Right lobe of liver (tissue), 6 donors: ENCODE results near the gene TMEM270. TPM values are rescaled to one million over a fixed set of nuclear protein-coding genes. Genes with fewer than 3 reads are reported as not detected.
"Not testable (repeated sequence)": the region's sequence is repeated elsewhere in the genome, so short reads cannot be mapped to it uniquely, and the experiment has no call there.

ENCODE experiments used
- ATAC-seq, 4 donors: fragments of 200-7000 bp; cut with Tn5 transposase; one replicate each; pipeline ENCODE4 v1.9.1; 2020; ENCODE audit warnings: mild to moderate bottlenecking in 4 of 4, moderate library complexity in 4 of 4
- DNase-seq, 3 donors: peaks; one replicate each; pipeline ENCODE4 v3.0.0-alpha.2; 2020
- H3K27ac ChIP-seq, 3 donors: fragments of 200-600 bp; one replicate each; pipeline ENCODE4 v1.8.0; 2022
- H3K27me3 ChIP-seq, 2 donors: fragments of 200-600 bp; one replicate each; pipeline ENCODE4 v1.8.0; 2022
- H3K36me3 ChIP-seq, 4 donors: fragments of 200-600 bp; sonication (generic) in 1 of 4; one replicate each; pipeline versions ENCODE4 v1.5.1 to v1.8.0; 2017 to 2022; ENCODE audit warnings: control low read depth in 1 of 4
- H3K4me1 ChIP-seq, 4 donors: fragments of 200-600 bp; sonication (generic) in 1 of 4; one replicate each; pipeline versions ENCODE4 v1.5.1 to v1.8.0; 2017 to 2022; ENCODE audit warnings: control low read depth in 1 of 4
- H3K4me3 ChIP-seq, 3 donors: fragments of 200-600 bp; one replicate each; pipeline ENCODE4 v1.8.0; 2022
- H3K9me3 ChIP-seq, 4 donors: fragments of 200-600 bp; sonication (generic) in 1 of 4; one replicate each; pipeline versions ENCODE4 v1.5.1 to v1.8.0; 2017 to 2022; ENCODE audit warnings: control low read depth in 1 of 4
- POLR2A ChIP-seq: fragments of 450-650 bp; IDR thresholded peaks from one replicate; pipeline ENCODE4 v1.6.1; 2017; ENCODE audit warnings: antibody characterized with exemption, mild to moderate bottlenecking
- WGBS: methylation state at CpG from one replicate; pipeline ENCODE4 v1.1.6; 2018; ENCODE audit warnings: low coverage, low lambda C conversion rate; ENCODE audit not compliant: insufficient coverage; ENCODE audit errors: missing lambda C conversion rate; 5-methylcytosine and 5-hydroxymethylcytosine counted together
- intact Hi-C, 2 donors: fragments of 100-400 bp; cut with DNase I; formaldehyde crosslinking; loops; one replicate each; pipeline versions ENCODE4 v1.11.2 to v1.14.1; 2022
- total RNA-seq, 6 experiments: library from RNA; depleted of rRNA in 2 of 6; stranded (reverse); fragments of >200 nt in 2 of 6; fragmentation: NEBNext Ultra II Directional in 3 of 6; extraction: Animal tissue kit (Norgen Biotek cat#: 25700) in 3 of 6; gene quantifications; one replicate each; pipeline versions ENCODE4 v1.1.0 to v1.2.4, GENCODE V29; 2016 to 2023
- TF ChIP-seq, protein P1 (sequence below), 4 donors: fragments of 200-600 bp in 3 of 4; fragments of 450-650 bp in 1 of 4; IDR thresholded peaks; one replicate each; pipeline versions ENCODE4 v1.5.1 to v1.8.0; 2016 to 2022; ENCODE audit warnings: antibody characterized with exemption in 4 of 4, mild to moderate bottlenecking in 2 of 4
- donor health status: DM: no; HTN: yes; CAD: no.
- donor health status: DM: no; HTN: no; CAD: no.
- donor health status: DM: no; HTN: no; CAD: no.
- donor health status: DM: no; HTN: yes; CAD: no.
- donor health status: DM: no; HTN: yes; CAD: no.

The TMEM270 gene
- total RNA-seq, 6 experiments from 2014 or later = not detected

DNA sequence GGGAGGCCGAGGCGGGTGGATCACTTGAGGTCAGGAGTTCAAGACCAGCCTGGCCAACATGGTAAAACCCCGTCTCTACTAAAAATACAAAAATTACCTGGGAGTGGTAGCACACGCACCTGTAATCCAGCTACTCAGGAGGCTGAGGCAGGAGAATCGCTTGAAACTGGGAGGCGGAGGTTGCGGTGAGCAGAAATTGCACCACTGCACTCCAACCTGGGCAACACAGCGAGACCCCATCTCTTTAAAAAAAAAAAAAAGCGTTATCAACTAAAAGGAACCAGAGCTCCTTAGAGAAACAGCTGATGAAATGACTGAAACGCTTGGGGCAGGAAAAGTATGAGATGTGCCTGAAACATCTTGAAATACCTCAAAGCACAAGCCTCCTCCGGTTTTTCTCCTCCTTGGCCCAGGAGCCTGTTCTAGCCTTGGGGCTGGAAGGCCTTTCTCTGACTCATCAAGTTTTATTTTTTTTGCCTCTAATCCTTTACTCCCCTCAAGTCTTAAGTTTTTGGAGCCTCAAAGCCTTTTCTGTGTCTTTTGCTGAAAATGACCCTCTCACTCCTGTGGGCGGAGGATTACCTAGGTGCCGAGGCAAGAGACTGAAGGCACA, 16.0 kb upstream of the TMEM270 start:
- no peak for ATAC-seq
- no peaks in the 10 kb centered on the region for H3K36me3 ChIP-seq
- H3K27me3 ChIP-seq = no peaks in the 10 kb centered on the region
- TF ChIP-seq POLR2A = no peak
- TF ChIP-seq, protein P1, sequence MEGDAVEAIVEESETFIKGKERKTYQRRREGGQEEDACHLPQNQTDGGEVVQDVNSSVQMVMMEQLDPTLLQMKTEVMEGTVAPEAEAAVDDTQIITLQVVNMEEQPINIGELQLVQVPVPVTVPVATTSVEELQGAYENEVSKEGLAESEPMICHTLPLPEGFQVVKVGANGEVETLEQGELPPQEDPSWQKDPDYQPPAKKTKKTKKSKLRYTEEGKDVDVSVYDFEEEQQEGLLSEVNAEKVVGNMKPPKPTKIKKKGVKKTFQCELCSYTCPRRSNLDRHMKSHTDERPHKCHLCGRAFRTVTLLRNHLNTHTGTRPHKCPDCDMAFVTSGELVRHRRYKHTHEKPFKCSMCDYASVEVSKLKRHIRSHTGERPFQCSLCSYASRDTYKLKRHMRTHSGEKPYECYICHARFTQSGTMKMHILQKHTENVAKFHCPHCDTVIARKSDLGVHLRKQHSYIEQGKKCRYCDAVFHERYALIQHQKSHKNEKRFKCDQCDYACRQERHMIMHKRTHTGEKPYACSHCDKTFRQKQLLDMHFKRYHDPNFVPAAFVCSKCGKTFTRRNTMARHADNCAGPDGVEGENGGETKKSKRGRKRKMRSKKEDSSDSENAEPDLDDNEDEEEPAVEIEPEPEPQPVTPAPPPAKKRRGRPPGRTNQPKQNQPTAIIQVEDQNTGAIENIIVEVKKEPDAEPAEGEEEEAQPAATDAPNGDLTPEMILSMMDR (IDR thresholded peaks at IDR 0.05) = no peak
- H3K27ac ChIP-seq = no peak overlapping the region
- H3K9me3 ChIP-seq = no peaks in the 10 kb centered on the region
- H3K4me3 ChIP-seq = no peak overlapping the region
- WGBS = 73% methylated on average over 12 of the region's 13 CpGs
- no peak for DNase-seq
- intact Hi-C loops = no loop called here
- H3K4me1 ChIP-seq = peaks cover 0 to 5% (median 2%) of the 10 kb centered on the region in 4 donors

DNA sequence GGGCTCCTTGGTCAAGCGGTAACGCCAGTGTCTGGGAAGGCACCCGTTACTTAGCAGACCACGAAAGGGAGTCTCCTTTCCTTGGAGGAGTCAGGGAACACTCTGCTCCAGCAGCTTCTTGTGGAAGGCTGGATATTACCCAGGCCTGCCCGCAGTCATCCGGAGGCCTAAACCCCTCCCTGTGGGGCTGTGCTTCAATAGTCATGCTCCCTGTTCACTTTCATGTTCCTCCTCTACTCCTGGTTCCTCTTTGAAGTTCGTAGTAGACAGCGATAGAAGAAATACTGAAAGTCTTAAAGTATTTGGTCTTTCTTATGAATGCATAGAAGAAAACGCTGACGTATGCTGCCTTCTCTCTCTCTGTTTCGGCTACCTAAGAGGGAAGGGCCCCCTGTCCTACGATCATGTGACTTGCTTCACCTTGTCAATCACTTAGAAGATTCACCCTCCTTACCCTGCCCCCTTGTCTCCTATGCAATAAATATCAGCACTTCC, 15.2 kb upstream of the TMEM270 start:
- H3K27me3 ChIP-seq, intact Hi-C loops, H3K9me3 ChIP-seq, H3K4me3 ChIP-seq, H3K27ac ChIP-seq, H3K4me1 ChIP-seq, DNase-seq, H3K36me3 ChIP-seq, ATAC-seq: not testable (repeated sequence)
- 70% methylated on average over 8 of the region's 12 CpGs for WGBS

DNA sequence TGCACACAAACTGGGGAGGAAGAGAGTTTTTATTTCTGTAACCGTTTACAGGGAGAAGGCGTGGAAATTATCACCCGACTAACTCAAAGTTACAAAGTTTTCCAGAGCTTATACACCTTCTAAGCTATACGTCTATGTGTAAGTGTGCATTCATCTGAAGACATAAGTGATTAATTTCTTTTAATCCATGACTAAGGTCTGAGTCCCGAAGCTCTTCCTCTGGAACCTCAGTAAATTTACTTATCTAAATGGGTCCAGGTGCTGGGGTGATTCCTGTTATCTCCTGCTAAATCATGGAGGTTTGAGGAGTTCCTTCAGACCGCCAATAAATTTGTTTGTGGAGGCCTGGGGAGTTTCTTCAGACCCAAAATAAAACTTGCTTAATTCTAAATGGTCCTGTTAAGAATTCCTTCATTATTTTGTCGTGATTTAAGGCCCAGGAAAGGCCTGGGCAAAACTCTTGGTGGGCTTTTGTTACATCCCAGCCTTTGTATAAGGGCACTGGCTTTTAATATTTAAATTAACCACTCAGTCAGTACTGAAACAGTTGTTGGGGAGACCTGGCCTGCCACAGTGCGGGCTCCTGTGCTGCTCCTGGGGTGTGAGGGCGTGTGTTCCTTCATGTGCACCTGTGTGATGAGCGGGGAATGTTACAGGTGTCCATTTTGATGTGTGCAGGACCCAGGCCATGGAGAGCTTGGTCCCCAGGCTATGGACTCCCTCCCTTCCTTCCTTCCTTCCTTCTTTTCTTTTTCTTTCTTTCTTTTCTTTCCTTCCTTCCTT, 12.8 kb upstream of the TMEM270 start:
- 75% methylated on average over 5 of the region's 10 CpGs for WGBS
- H3K27ac ChIP-seq = no peak overlapping the region
- ATAC-seq (no peak), DNase-seq (no peak)
- TF ChIP-seq, protein P1 (IDR thresholded peaks at IDR 0.05) = no peak
- no peak for TF ChIP-seq POLR2A
- H3K27me3 ChIP-seq = no peaks in the 10 kb centered on the region
- H3K36me3 ChIP-seq = no peaks in the 10 kb centered on the region
- no peaks in the 10 kb centered on the region for H3K4me1 ChIP-seq
- H3K9me3 ChIP-seq = no peaks in the 10 kb centered on the region
- no peak overlapping the region for H3K4me3 ChIP-seq
- intact Hi-C loops = no loop called here

DNA sequence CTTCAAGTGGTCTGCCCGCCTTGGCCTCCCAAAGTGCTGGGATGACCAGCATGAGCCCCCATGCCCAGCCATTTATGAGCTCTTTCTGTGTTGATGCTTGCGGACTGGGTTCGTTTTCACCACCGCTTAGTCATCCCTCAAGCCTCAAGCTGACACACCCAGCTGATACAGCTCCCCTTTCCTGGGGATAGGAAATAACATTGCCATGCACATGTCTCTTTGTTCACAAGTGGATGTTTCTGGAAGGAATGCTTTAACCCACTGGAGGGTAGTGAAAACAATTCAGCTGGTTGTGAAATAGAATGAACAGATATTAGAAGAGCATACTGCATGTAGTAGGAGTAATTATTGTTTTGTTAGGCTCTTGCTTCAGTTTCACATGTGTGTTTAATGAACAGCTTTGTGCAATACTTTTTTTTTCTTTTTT, 10.2 kb upstream of the TMEM270 start:
- 60% methylated on average over 4 of the region's 4 CpGs for whole genome bisulfite sequencing
- Histone ChIP-seq H3K9me3 (no peaks in the 10 kb centered on the region), H3K36me3 (no peaks in the 10 kb centered on the region), H3K4me3 (no peak overlapping the region), H3K27ac (no peak overlapping the region), H3K4me1 (peaks cover 0 to 4% (median 0%) of the 10 kb centered on the region in 4 donors), H3K27me3 (no peaks in the 10 kb centered on the region)
- DNase-seq (no peak), ATAC-seq (no peak)
- TF ChIP-seq, protein P1 (IDR thresholded peaks at IDR 0.05) = no peak
- TF ChIP-seq POLR2A = no peak
- intact Hi-C loops = loop anchor here in 1 of 2 donors (10.0 kb wide), 1 partner anchor 116 kb away; the partner anchor contains the start of gene ABHD11
